Ishikawa (cell line): Measurements from ENCODE around the gene PRKACA.

ENCODE experiments used
- CEBPB ChIP-seq: IDR thresholded peaks from 2 replicates; pipeline ENCODE4 v1.6.1; 2012
- CREB1 ChIP-seq: IDR thresholded peaks from 2 replicates; pipeline ENCODE4 v1.6.1; 2012; ENCODE audit warnings: low read depth
- EGR1 ChIP-seq: IDR thresholded peaks from 2 replicates; pipeline ENCODE4 v1.6.1; 2012
- EP300 ChIP-seq: IDR thresholded peaks from 2 replicates; pipeline ENCODE4 v1.6.1; 2012; ENCODE audit warnings: borderline replicate concordance
- FOXM1 ChIP-seq: IDR thresholded peaks from 2 replicates; pipeline ENCODE4 v1.6.1; 2012; ENCODE audit warnings: low read depth, borderline replicate concordance
- NFIC ChIP-seq: IDR thresholded peaks from 2 replicates; pipeline ENCODE4 v1.6.1; 2012
- RAD21 ChIP-seq: IDR thresholded peaks from 2 replicates; pipeline ENCODE4 v1.6.1; 2012; ENCODE audit warnings: low read depth
- TAF1 ChIP-seq: IDR thresholded peaks from 2 replicates; pipeline ENCODE4 v1.6.1; 2012; ENCODE audit warnings: low read depth, mild to moderate bottlenecking
- TCF12 ChIP-seq: IDR thresholded peaks from 2 replicates; pipeline ENCODE4 v1.6.1; 2012; ENCODE audit warnings: low read depth
- TEAD4 ChIP-seq: IDR thresholded peaks from 2 replicates; pipeline ENCODE4 v1.6.1; 2012
- YY1 ChIP-seq: IDR thresholded peaks from 2 replicates; pipeline ENCODE4 v1.6.1; 2012; ENCODE audit warnings: low read depth
- TF ChIP-seq, protein P1 (sequence below): IDR thresholded peaks from 2 replicates; pipeline ENCODE4 v1.6.1; 2012
- TF ChIP-seq, protein P2 (sequence below): IDR thresholded peaks from 2 replicates; pipeline ENCODE4 v1.6.1; 2012; ENCODE audit warnings: low read depth, mild to moderate bottlenecking
- TF ChIP-seq, protein P3 (sequence below): IDR thresholded peaks from 2 replicates; pipeline ENCODE4 v1.6.1; 2012

DNA sequence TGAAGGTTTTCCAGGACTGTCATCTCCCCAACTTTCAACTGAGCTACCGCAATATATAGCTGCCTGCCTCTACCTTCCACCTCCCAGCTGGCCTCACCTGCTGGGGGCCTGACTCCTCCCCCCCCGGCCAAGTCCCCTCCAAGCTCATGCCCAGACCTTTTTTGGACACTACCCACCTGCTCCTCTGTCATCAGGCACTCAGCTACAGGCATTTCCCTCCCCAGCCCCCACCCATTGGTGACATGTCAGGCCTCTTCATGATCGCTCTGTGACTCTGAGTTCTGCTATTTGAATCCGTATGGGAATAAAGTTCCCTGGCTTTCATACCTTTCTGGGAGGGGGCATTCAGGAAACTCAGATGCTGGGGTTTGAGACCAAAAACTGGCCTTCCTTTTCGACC, 1.8 kb downstream of the PRKACA start:
- no peak for TF ChIP-seq FOXM1
- no peak for TF ChIP-seq TEAD4
- TF ChIP-seq, protein P1, sequence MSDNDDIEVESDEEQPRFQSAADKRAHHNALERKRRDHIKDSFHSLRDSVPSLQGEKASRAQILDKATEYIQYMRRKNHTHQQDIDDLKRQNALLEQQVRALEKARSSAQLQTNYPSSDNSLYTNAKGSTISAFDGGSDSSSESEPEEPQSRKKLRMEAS, result no peak
- TF ChIP-seq EGR1, result no peak
- TF ChIP-seq, protein P2, sequence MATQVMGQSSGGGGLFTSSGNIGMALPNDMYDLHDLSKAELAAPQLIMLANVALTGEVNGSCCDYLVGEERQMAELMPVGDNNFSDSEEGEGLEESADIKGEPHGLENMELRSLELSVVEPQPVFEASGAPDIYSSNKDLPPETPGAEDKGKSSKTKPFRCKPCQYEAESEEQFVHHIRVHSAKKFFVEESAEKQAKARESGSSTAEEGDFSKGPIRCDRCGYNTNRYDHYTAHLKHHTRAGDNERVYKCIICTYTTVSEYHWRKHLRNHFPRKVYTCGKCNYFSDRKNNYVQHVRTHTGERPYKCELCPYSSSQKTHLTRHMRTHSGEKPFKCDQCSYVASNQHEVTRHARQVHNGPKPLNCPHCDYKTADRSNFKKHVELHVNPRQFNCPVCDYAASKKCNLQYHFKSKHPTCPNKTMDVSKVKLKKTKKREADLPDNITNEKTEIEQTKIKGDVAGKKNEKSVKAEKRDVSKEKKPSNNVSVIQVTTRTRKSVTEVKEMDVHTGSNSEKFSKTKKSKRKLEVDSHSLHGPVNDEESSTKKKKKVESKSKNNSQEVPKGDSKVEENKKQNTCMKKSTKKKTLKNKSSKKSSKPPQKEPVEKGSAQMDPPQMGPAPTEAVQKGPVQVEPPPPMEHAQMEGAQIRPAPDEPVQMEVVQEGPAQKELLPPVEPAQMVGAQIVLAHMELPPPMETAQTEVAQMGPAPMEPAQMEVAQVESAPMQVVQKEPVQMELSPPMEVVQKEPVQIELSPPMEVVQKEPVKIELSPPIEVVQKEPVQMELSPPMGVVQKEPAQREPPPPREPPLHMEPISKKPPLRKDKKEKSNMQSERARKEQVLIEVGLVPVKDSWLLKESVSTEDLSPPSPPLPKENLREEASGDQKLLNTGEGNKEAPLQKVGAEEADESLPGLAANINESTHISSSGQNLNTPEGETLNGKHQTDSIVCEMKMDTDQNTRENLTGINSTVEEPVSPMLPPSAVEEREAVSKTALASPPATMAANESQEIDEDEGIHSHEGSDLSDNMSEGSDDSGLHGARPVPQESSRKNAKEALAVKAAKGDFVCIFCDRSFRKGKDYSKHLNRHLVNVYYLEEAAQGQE, result no peak
- TF ChIP-seq TAF1, result no peak
- TF ChIP-seq RAD21, result no peak
- TF ChIP-seq CREB1, result no peak
- no peak for TF ChIP-seq NFIC
- no peak for TF ChIP-seq EP300
- no peak for TF ChIP-seq CEBPB
- TF ChIP-seq TCF12, result no peak
- TF ChIP-seq, protein P3, sequence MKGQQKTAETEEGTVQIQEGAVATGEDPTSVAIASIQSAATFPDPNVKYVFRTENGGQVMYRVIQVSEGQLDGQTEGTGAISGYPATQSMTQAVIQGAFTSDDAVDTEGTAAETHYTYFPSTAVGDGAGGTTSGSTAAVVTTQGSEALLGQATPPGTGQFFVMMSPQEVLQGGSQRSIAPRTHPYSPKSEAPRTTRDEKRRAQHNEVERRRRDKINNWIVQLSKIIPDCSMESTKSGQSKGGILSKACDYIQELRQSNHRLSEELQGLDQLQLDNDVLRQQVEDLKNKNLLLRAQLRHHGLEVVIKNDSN, result no peak
- no peak for TF ChIP-seq YY1
